Measurements from ENCODE around the gene OTOP2.

DNA sequence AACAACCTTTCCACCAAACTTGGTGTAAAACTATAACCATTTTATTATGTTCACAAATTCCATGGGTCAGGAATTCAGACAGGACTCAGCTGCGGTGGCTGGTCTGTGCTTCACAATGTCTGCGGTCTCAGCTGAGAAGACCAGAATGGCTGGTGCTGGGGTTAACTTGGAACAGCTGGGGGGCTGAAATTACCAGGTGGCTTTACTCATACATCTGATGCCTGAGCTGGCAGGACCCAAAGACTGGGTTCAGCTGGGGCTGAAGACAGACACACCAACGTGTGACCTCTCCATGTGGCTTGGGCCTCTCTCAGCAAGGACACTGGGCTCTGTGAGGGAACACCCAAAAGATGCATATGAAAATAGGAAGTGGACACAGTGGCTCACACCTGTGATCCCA is 54.2 kb downstream of the OTOP2 start:
- TF ChIP-seq CTBP1 (IDR thresholded peaks at IDR 0.05; ENCODE audit: borderline replicate concordance) (no peak), CEBPB (tag; IDR thresholded peaks at IDR 0.05) (no peak), ZFP30 (CRISPR knock-in tag; IDR thresholded peaks at IDR 0.05; ENCODE audit: borderline replicate concordance) (no peak), ZNF586 (CRISPR knock-in tag; conservative IDR thresholded peaks at IDR 0.05) (no peak), SIN3A (IDR thresholded peaks at IDR 0.05; ENCODE audit: borderline replicate concordance in 2 of 2, control insufficient read depth in 1 of 2, low read depth in 2 of 2, low read length in 2 of 2) (no peak), TAL1 (IDR thresholded peaks at IDR 0.05) (no peak), SMARCC2 (IDR thresholded peaks at IDR 0.05; ENCODE audit: low read depth) (no peak), POLR2A (conservative IDR thresholded peaks at IDR 0.05) (no peak), ZNF174 (CRISPR knock-in tag; IDR thresholded peaks at IDR 0.05) (no peak), HNRNPL (IDR thresholded peaks at IDR 0.05; ENCODE audit: low read depth, low read length) (no peak), EZH2 (IDR thresholded peaks at IDR 0.05; ENCODE audit: borderline replicate concordance, low read depth, low read length) (no peak)
- TF ChIP-seq, protein P1, sequence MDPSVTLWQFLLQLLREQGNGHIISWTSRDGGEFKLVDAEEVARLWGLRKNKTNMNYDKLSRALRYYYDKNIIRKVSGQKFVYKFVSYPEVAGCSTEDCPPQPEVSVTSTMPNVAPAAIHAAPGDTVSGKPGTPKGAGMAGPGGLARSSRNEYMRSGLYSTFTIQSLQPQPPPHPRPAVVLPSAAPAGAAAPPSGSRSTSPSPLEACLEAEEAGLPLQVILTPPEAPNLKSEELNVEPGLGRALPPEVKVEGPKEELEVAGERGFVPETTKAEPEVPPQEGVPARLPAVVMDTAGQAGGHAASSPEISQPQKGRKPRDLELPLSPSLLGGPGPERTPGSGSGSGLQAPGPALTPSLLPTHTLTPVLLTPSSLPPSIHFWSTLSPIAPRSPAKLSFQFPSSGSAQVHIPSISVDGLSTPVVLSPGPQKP (CRISPR knock-in tag; IDR thresholded peaks at IDR 0.05): no peak
- TF ChIP-seq, protein P2, sequence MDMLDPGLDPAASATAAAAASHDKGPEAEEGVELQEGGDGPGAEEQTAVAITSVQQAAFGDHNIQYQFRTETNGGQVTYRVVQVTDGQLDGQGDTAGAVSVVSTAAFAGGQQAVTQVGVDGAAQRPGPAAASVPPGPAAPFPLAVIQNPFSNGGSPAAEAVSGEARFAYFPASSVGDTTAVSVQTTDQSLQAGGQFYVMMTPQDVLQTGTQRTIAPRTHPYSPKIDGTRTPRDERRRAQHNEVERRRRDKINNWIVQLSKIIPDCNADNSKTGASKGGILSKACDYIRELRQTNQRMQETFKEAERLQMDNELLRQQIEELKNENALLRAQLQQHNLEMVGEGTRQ (CRISPR knock-in tag; IDR thresholded peaks at IDR 0.05): no peak
- TF ChIP-seq, protein P3, sequence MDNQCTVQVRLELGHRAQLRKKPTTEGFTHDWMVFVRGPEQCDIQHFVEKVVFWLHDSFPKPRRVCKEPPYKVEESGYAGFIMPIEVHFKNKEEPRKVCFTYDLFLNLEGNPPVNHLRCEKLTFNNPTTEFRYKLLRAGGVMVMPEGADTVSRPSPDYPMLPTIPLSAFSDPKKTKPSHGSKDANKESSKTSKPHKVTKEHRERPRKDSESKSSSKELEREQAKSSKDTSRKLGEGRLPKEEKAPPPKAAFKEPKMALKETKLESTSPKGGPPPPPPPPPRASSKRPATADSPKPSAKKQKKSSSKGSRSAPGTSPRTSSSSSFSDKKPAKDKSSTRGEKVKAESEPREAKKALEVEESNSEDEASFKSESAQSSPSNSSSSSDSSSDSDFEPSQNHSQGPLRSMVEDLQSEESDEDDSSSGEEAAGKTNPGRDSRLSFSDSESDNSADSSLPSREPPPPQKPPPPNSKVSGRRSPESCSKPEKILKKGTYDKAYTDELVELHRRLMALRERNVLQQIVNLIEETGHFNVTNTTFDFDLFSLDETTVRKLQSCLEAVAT (IDR thresholded peaks at IDR 0.05): no peak
